A549 (cell line): Measurements from ENCODE around the gene GRIK2.

Experiments used
- CTCF ChIP-seq: fragments of >200 bp; sonication (Bioruptor Twin); formaldehyde crosslinking; IDR thresholded peaks from 3 replicates; pipeline ENCODE4 v1.5.1; 2016
- FOSL2 ChIP-seq, 2 experiments: fragments of 450-650 bp in 1 of 2; fragments of >200 bp in 1 of 2; sonication (Bioruptor Twin) in 1 of 2; formaldehyde crosslinking; IDR thresholded peaks; 2 replicates each; pipeline versions ENCODE4 v1.5.0 to v1.6.1; 2016 to 2020; ENCODE audit warnings: mild to moderate bottlenecking in 1 of 2, moderate library complexity in 1 of 2
- POLR2A ChIP-seq: IDR thresholded peaks from 2 replicates; pipeline ENCODE4 v1.6.1; 2012; ENCODE audit warnings: mild to moderate bottlenecking, low read length
- REST ChIP-seq: fragments of 200-600 bp; sonication (generic); IDR thresholded peaks from 2 replicates; pipeline ENCODE4 v1.6.1; 2016; ENCODE audit warnings: antibody characterized with exemption, mild to moderate bottlenecking, moderate library complexity
- ZC3H11A ChIP-seq: fragments of 450-650 bp; IDR thresholded peaks from 2 replicates; pipeline ENCODE4 v1.6.1; 2014; ENCODE audit warnings: antibody characterized with exemption, mild to moderate bottlenecking

GRCh38 chr6:101940391-101940790 lies 546.9 kb downstream of the GRIK2 start:
- TF ChIP-seq POLR2A (no peak), REST (no peak), CTCF (no peak), ZC3H11A (no peak), FOSL2 (IDR thresholded peaks at IDR 0.05) (no peak), FOSL2 (CRISPR knock-in tag; IDR thresholded peaks at IDR 0.05) (no peak)
